ENCODE measurements around the gene GAL3ST3. TPM values are rescaled to one million over a fixed set of nuclear protein-coding genes. Genes with fewer than 3 reads are reported as not detected.
"Not testable (repeated sequence)": the region's sequence is repeated elsewhere in the genome, so short reads cannot be mapped to it uniquely, and the experiment has no call there.

GAL3ST3 gene
- total and polyA plus RNA-seq, 10 donors: 0.03 to 0.04 (median 0.03) TPM; not detected in 7

DNA sequence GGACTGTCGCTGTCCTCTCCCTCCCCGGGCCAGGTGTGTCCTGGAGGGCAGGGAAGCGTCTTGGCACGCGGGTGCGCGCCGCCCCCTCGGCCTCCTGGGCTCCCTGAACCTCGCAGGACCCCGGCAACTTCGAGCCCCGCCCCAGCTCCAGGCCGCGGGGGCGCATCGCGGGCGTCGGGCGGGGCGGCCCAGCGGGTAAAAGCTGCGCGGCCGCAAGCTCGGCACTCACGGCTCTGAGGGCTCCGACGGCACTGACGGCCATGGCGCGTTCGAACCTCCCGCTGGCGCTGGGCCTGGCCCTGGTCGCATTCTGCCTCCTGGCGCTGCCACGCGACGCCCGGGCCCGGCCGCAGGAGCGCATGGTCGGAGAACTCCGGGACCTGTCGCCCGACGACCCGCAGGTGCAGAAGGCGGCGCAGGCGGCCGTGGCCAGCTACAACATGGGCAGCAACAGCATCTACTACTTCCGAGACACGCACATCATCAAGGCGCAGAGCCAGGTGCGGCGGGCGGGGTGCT is 37.1 kb downstream of the GAL3ST3 start, which contains the start of gene CST6:
TSS of gene CST6 (plus strand) at position 224 of the 519 bp plus-strand sequence. CDS start at position 261, 37 bp downstream.
- TF ChIP-seq POLR2A (IDR thresholded peaks at IDR 0.05) (no peak), POLR2AphosphoS5 (IDR thresholded peaks at IDR 0.05) (no peak)
- TF ChIP-seq, protein P1, sequence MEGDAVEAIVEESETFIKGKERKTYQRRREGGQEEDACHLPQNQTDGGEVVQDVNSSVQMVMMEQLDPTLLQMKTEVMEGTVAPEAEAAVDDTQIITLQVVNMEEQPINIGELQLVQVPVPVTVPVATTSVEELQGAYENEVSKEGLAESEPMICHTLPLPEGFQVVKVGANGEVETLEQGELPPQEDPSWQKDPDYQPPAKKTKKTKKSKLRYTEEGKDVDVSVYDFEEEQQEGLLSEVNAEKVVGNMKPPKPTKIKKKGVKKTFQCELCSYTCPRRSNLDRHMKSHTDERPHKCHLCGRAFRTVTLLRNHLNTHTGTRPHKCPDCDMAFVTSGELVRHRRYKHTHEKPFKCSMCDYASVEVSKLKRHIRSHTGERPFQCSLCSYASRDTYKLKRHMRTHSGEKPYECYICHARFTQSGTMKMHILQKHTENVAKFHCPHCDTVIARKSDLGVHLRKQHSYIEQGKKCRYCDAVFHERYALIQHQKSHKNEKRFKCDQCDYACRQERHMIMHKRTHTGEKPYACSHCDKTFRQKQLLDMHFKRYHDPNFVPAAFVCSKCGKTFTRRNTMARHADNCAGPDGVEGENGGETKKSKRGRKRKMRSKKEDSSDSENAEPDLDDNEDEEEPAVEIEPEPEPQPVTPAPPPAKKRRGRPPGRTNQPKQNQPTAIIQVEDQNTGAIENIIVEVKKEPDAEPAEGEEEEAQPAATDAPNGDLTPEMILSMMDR (IDR thresholded peaks at IDR 0.05 in 8 of 11, conservative IDR thresholded peaks at IDR 0.05 in 3 of 11): no peak
- Histone ChIP-seq H3K36me3 (no peaks in the 10 kb centered on the region), H3K4me1 (peaks cover 3 to 27% (median 9%) of the 10 kb centered on the region in 6 donors), H3K4me3 (peak within 1 kb of the TSS in 2 of 8 donors; percentile 19 to 51), H3K27ac (no peak within 1 kb of the TSS), H3K9me3 (no peaks in the 10 kb centered on the region), H3K27me3 (replicated peaks in 1 of 7) (peaks cover 6 to 38% (median 19%) of the 10 kb centered on the region in 7 donors)
- WGBS, 5 donors: 9 to 25% (median 12%) methylated on average over 29 to 61 of the region's 61 CpGs
- intact Hi-C loops (cut with DNase I; ENCODE audit: low total_unique reads): no loop called here
- no peak for DNase-seq

DNA sequence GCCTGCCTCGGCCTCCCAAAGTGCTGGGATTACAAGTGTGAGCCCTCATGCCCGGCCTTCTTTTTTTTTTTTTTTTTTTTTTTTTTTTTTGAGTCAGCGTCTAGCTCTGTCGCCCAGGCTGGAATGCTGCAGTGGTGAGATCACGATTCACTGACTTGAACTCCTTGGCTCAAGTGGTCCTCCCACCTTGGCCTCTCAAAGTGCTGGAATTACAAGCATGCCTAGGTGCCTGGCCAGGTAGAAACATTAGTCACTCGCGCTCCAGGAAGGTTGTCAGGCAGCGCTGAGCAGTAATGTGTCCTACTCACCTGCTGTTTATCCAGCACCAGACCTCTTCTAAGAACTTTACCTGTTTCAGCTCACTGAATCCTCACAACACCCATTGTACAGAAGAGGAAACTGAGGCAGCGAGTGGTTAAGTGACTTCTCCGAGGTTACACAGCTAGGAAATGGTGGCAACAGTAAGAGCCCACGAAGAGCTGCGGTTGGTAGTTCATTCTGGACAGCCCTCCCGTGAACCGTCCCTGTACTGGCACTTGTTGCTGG is 37.6 kb downstream of the GAL3ST3 start:
- TF ChIP-seq POLR2A (IDR thresholded peaks at IDR 0.05) (no peak), POLR2AphosphoS5 (IDR thresholded peaks at IDR 0.05) (no peak)
- TF ChIP-seq, protein P1 (IDR thresholded peaks at IDR 0.05 in 8 of 11, conservative IDR thresholded peaks at IDR 0.05 in 3 of 11): no peak
- Histone ChIP-seq H3K4me1 (peaks cover 3 to 27% (median 9%) of the 10 kb centered on the region in 6 donors), H3K9me3 (no peaks in the 10 kb centered on the region), H3K4me3 (peak overlapping the region in 1 of 8 donors; percentile 51), H3K27me3 (replicated peaks in 1 of 7) (peaks cover 6 to 38% (median 19%) of the 10 kb centered on the region in 7 donors), H3K36me3 (peaks cover 0 to 3% (median 0%) of the 10 kb centered on the region in 6 donors), H3K27ac (no peak overlapping the region)
- DNase-seq: no peak
- 53 to 60% (median 56%) methylated on average over 8 to 14 of the region's 14 CpGs for WGBS, 5 donors
- intact Hi-C loops (cut with DNase I; ENCODE audit: low total_unique reads): no loop called here

DNA sequence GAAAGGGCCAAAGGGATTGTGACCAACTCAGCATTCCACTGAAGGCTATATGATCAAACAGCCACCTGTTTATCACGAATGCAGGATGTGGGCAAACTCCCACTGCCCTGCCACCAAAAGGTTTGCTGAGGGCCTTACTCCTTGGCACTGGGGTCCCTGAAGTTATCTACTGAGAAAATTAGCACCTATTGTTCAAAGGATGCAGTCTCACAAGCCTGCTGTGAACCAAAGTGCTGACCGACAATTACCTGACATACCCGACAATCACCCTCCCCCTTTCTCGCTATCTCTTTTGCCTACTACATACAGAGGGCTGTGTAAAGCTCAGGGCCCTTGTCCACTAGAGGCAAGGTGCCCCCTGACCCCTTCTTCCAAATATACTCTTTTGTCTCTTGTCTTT is 38.9 kb downstream of the GAL3ST3 start:
- DNase-seq; H3K4me3 ChIP-seq; intact Hi-C loops (cut with DNase I; ENCODE audit: low total_unique reads); H3K27ac ChIP-seq; H3K9me3 ChIP-seq: not testable (repeated sequence)
- Histone ChIP-seq H3K27me3 (replicated peaks in 1 of 7) (peaks cover 6 to 38% (median 19%) of the 10 kb centered on the region in 7 donors), H3K36me3 (peaks cover 0 to 16% (median 4%) of the 10 kb centered on the region in 6 donors), H3K4me1 (peaks cover 3 to 22% (median 9%) of the 10 kb centered on the region in 6 donors)
- 66 to 80% (median 76%) methylated on average over 4 of the region's 4 CpGs for WGBS, 5 donors

DNA sequence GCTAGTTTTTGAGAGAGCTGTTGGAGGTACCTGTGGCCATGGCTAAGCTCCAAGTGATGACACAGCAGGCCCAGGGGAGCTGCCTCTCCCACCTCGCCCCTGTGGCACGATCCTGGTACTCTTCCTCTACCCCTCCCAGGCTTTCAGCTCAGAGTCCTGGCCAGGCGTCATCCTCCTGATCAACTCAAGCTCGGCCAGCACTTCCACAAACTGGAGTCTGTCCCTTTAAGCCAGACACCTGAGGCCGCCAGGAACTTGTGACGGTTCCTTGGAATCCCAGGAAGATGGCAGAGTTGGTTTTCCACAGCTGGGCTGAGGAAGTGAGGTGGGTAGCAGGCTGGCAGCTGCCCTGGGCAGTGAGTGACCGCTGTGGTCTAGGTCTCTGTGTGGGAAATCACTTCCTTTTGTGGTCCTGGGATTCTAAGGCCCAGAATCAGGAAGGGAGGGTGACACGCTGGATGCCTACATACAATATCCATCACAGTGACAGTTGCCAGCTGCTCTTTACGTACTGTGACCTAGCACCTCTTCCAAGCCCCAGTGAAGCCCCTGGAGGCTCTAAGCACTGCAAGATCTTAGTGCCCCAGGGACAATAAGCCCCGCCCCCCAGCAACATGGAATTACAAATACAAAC is 40.4 kb downstream of the GAL3ST3 start:
- H3K36me3 ChIP-seq: peaks cover 0 to 30% (median 18%) of the 10 kb centered on the region in 6 donors
- intact Hi-C loops (cut with DNase I; ENCODE audit: low total_unique reads): no loop called here
- peaks cover 6 to 32% (median 19%) of the 10 kb centered on the region in 7 donors for H3K27me3 ChIP-seq (replicated peaks in 1 of 7)
- H3K4me3 ChIP-seq: no peak overlapping the region
- no peak overlapping the region for H3K27ac ChIP-seq
- no peak for DNase-seq
- H3K4me1 ChIP-seq: peaks cover 4 to 25% (median 12%) of the 10 kb centered on the region in 6 donors
- H3K9me3 ChIP-seq: no peaks in the 10 kb centered on the region
- TF ChIP-seq, protein P1 (IDR thresholded peaks at IDR 0.05 in 8 of 11, conservative IDR thresholded peaks at IDR 0.05 in 3 of 11): no peak
- TF ChIP-seq POLR2AphosphoS5 (IDR thresholded peaks at IDR 0.05): no peak
- TF ChIP-seq POLR2A (IDR thresholded peaks at IDR 0.05): no peak
- WGBS, 5 donors: 48 to 71% (median 67%) methylated on average over 10 of the region's 10 CpGs

Data from spleen (tissue), 11 donors.